ENCODE data around the gene SLC25A45.

DNA sequence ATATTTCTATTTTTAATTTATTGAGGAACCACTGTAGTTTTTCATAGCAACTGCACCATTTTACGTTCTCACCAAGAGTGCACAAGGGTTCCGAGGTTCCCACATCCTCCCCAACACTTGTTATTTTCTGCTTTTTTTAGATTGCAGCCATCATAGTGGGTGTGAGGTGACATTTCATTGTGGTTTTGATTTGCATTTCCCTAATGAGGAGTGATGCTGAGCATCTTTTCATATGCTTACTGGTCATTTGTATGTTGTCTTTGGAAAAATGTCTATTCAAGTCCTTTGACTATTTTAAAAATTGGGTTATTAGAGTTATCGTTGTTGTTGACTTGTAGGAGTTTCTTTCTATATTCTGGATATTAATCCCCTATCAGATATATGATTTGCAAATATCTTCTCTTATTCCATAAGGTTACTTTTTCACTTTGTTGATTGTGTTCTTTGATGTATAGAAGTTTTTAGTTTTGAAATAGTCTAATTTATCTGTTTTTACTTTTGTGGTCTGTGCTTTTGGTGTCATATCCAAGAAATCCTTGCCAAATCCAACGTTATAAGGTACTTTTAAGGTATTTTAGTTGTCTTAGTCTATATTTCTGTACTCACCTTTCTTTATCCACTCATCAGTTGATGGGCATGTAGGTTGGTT, 49.1 kb upstream of the SLC25A45 start:
- no peak for TF ChIP-seq POLR2A (IDR thresholded peaks at IDR 0.05)
- TF ChIP-seq, protein P1, sequence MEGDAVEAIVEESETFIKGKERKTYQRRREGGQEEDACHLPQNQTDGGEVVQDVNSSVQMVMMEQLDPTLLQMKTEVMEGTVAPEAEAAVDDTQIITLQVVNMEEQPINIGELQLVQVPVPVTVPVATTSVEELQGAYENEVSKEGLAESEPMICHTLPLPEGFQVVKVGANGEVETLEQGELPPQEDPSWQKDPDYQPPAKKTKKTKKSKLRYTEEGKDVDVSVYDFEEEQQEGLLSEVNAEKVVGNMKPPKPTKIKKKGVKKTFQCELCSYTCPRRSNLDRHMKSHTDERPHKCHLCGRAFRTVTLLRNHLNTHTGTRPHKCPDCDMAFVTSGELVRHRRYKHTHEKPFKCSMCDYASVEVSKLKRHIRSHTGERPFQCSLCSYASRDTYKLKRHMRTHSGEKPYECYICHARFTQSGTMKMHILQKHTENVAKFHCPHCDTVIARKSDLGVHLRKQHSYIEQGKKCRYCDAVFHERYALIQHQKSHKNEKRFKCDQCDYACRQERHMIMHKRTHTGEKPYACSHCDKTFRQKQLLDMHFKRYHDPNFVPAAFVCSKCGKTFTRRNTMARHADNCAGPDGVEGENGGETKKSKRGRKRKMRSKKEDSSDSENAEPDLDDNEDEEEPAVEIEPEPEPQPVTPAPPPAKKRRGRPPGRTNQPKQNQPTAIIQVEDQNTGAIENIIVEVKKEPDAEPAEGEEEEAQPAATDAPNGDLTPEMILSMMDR (IDR thresholded peaks at IDR 0.05) = no peak
- TF ChIP-seq POLR2AphosphoS5 (IDR thresholded peaks at IDR 0.05) = peak; percentile 50
